ENCODE data around the gene KCTD18.

KCTD18 gene

GRCh38 chr2:200509612-200510433, at the start of gene KCTD18:
Gene KCTD18, minus strand, starts transcription at chr2:200510068. Its CDS starts 3,052 bp downstream, at chr2:200507016.
- H3K27me3 ChIP-seq = peaks cover 18% of the 10 kb centered on the region
- peaks cover 14 to 18% of the 10 kb centered on the region in 2 experiments for H3K4me1 ChIP-seq (ENCODE audit: control insufficient read depth in 1 of 2, insufficient read depth in 1 of 2, low read depth in 1 of 2, low read length in 1 of 2)
- no peaks in the 10 kb centered on the region for H3K9me3 ChIP-seq
- peak within 1 kb of the TSS; percentile 86 for H3K27ac ChIP-seq
- TF ChIP-seq, protein P1, sequence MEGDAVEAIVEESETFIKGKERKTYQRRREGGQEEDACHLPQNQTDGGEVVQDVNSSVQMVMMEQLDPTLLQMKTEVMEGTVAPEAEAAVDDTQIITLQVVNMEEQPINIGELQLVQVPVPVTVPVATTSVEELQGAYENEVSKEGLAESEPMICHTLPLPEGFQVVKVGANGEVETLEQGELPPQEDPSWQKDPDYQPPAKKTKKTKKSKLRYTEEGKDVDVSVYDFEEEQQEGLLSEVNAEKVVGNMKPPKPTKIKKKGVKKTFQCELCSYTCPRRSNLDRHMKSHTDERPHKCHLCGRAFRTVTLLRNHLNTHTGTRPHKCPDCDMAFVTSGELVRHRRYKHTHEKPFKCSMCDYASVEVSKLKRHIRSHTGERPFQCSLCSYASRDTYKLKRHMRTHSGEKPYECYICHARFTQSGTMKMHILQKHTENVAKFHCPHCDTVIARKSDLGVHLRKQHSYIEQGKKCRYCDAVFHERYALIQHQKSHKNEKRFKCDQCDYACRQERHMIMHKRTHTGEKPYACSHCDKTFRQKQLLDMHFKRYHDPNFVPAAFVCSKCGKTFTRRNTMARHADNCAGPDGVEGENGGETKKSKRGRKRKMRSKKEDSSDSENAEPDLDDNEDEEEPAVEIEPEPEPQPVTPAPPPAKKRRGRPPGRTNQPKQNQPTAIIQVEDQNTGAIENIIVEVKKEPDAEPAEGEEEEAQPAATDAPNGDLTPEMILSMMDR (IDR thresholded peaks at IDR 0.05) = peak; percentile 97
- peak within 1 kb of the TSS; percentile 68 to 80 for H3K4me3 ChIP-seq (ENCODE audit: low read depth in 1 of 2, low read length in 1 of 2)
- peaks cover 12% of the 10 kb centered on the region for H3K36me3 ChIP-seq

DNA sequence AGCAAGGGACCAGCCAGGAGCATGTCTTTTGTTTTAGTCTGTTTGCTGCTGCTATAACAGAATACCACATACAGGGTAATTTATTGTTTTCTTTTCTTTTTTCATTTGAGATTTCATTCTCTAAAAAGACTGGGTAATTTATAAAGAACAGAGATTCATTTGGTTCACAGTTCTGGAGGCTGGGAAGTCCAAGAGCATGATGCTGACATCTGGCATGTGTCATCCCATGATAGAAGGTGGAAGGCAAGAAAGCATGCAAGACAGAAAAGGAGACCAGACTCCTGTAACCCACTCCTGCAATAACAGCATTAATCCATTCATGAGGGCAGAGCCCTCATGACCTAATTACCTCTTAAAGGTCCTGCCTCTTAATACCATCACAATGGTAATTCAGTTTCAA, 30.9 kb upstream of the KCTD18 start:
- TF ChIP-seq, protein P1 (IDR thresholded peaks at IDR 0.05) = no peak
- Histone ChIP-seq H3K9me3 (no peaks in the 10 kb centered on the region), H3K4me3 (ENCODE audit: low read depth in 1 of 2, low read length in 1 of 2) (no peak overlapping the region), H3K27ac (no peak overlapping the region), H3K4me1 (ENCODE audit: control insufficient read depth in 1 of 2, insufficient read depth in 1 of 2, low read depth in 1 of 2, low read length in 1 of 2) (no peaks in the 10 kb centered on the region), H3K27me3 (no peaks in the 10 kb centered on the region), H3K36me3 (peaks cover 68% of the 10 kb centered on the region)

- TF ChIP-seq, protein P1 (IDR thresholded peaks at IDR 0.05) = no peak
- Histone ChIP-seq H3K36me3 (peaks cover 70% of the 10 kb centered on the region), H3K27me3 (no peaks in the 10 kb centered on the region), H3K27ac (no peak overlapping the region), H3K9me3 (no peaks in the 10 kb centered on the region), H3K4me1 (ENCODE audit: control insufficient read depth in 1 of 2, insufficient read depth in 1 of 2, low read depth in 1 of 2, low read length in 1 of 2) (no peaks in the 10 kb centered on the region), H3K4me3 (ENCODE audit: low read depth in 1 of 2, low read length in 1 of 2) (no peak overlapping the region)
These were observed 28.3 kb upstream of the KCTD18 start for GRCh38 chr2:200538139-200538538.

GRCh38 chr2:200534572-200534971, 24.7 kb upstream of the KCTD18 start:
- H3K4me3 ChIP-seq (ENCODE audit: low read depth in 1 of 2, low read length in 1 of 2) = no peak overlapping the region
- no peaks in the 10 kb centered on the region for H3K27me3 ChIP-seq
- no peak overlapping the region for H3K27ac ChIP-seq
- H3K36me3 ChIP-seq = peaks cover 58% of the 10 kb centered on the region
- TF ChIP-seq, protein P1 (IDR thresholded peaks at IDR 0.05) = no peak
- no peaks in the 10 kb centered on the region for H3K4me1 ChIP-seq (ENCODE audit: control insufficient read depth in 1 of 2, insufficient read depth in 1 of 2, low read depth in 1 of 2, low read length in 1 of 2)
- no peaks in the 10 kb centered on the region for H3K9me3 ChIP-seq

- no peak overlapping the region for H3K27ac ChIP-seq
- no peaks in the 10 kb centered on the region for H3K27me3 ChIP-seq
- H3K4me3 ChIP-seq (ENCODE audit: low read depth in 1 of 2, low read length in 1 of 2) = no peak overlapping the region
- H3K4me1 ChIP-seq (ENCODE audit: control insufficient read depth in 1 of 2, insufficient read depth in 1 of 2, low read depth in 1 of 2, low read length in 1 of 2) = no peaks in the 10 kb centered on the region
- TF ChIP-seq, protein P1 (IDR thresholded peaks at IDR 0.05) = no peak
- H3K9me3 ChIP-seq = no peaks in the 10 kb centered on the region
- peaks cover 58% of the 10 kb centered on the region for H3K36me3 ChIP-seq
These were observed 23.9 kb upstream of the KCTD18 start for GRCh38 chr2:200533754-200534153.

Measured in neutrophil (primary cell).